GM12878 (cell line): ENCODE measurements around the gene TTLL10. TPM values are rescaled to one million over a fixed set of nuclear protein-coding genes. Genes with fewer than 3 reads are reported as not detected.

ENCODE experiments used
- ATAC-seq: fragments of 200-7000 bp; cut with Tn5 transposase; 3 replicates; pipeline ENCODE4 v1.9.1; 2020; ENCODE audit warnings: mild to moderate bottlenecking, moderate library complexity
- BruUV-seq: library from RNA; stranded (reverse); fragments of 400-500 nt; replicated peaks from 2 replicates; lab custom pipeline; 2021; lab: Mats Ljungman, UMichigan
- CTCF ChIA-PET: fragments of 300-600 bp; sonication (Branson Sonifier 250); formaldehyde crosslinking; extraction: SDS; loops from one replicate; lab custom pipeline; 2021; ENCODE audit warnings: inconsistent platforms; lab: Yijun Ruan, JAX
- POLR2A ChIA-PET: fragments of 350-600 bp; formaldehyde crosslinking; extraction: SDS; loops from one replicate; lab custom pipeline; 2021; ENCODE audit warnings: inconsistent platforms; lab: Charles Lee
- RAD21 ChIA-PET: fragments of 300-600 bp; sonication (Branson Sonifier 250); formaldehyde crosslinking; loops from one replicate; lab custom pipeline; 2023; ENCODE audit warnings: antibody characterized with exemption; ENCODE audit not compliant: unreplicated experiment; lab: Charles Lee
- SMC1A ChIA-PET: fragments of 300-600 bp; sonication (Branson Sonifier 250); formaldehyde crosslinking; loops from one replicate; lab custom pipeline; 2023; ENCODE audit not compliant: unreplicated experiment, uncharacterized antibody; lab: Charles Lee
- DNase-seq: peaks from one replicate; pipeline ENCODE4 v3.0.0-alpha.2; 2011; ENCODE audit warnings: low read depth, low spot score
- FAIRE-seq: peaks from 3 replicates; lab custom pipeline; 2011; peaks lifted over from hg19 to GRCh38; lab: Jason Lieb, UNC
- H2AFZ ChIP-seq: 2 replicates; pipeline ENCODE4 v1.6.0; 2011; ENCODE audit warnings: low read depth, low read length, control low read depth; ENCODE audit not compliant: control insufficient read depth
- H3K27ac ChIP-seq: 2 replicates; pipeline ENCODE4 v1.5.1; 2011; ENCODE audit warnings: control low read depth; ENCODE audit not compliant: control insufficient read depth, insufficient read depth
- H3K27me3 ChIP-seq, 2 experiments: replicated peaks in 1 of 2; 2 replicates each; pipeline versions ENCODE4 v1.6.0 to v1.6.1; 2011; ENCODE audit warnings: low read length in 1 of 2; ENCODE audit not compliant: control insufficient read depth in 2 of 2, insufficient read depth in 2 of 2
- H3K36me3 ChIP-seq, 2 experiments: 2 replicates each; pipeline ENCODE4 v1.5.1; 2011; ENCODE audit warnings: low read length in 1 of 2; ENCODE audit not compliant: control insufficient read depth in 2 of 2, insufficient read depth in 2 of 2
- H3K4me1 ChIP-seq: 2 replicates; pipeline ENCODE4 v1.6.1; 2011; ENCODE audit warnings: mild to moderate bottlenecking, low read length, moderate library complexity, mixed read lengths; ENCODE audit not compliant: control insufficient read depth, insufficient read depth
- H3K4me2 ChIP-seq: 2 replicates; pipeline ENCODE4 v1.6.0; 2011; ENCODE audit warnings: control low read depth; ENCODE audit not compliant: control insufficient read depth, insufficient read depth
- H3K4me3 ChIP-seq: fragments of 200-600 bp; sonication (generic); 2 replicates; pipeline ENCODE4 v1.5.1; 2016
- H3K79me2 ChIP-seq: 2 replicates; pipeline ENCODE4 v1.6.0; 2011; ENCODE audit warnings: low read length; ENCODE audit not compliant: control insufficient read depth, insufficient read depth
- H3K9ac ChIP-seq: 2 replicates; pipeline ENCODE4 v1.8.0; 2011; ENCODE audit warnings: low read length, control low read depth, mixed read lengths; ENCODE audit not compliant: control insufficient read depth, insufficient read depth
- H3K9me3 ChIP-seq: replicated peaks from 3 replicates; pipeline ENCODE4 v1.5.1; 2011; ENCODE audit warnings: mild to moderate bottlenecking, low read length; ENCODE audit not compliant: control insufficient read depth, insufficient read depth
- H4K20me1 ChIP-seq: 2 replicates; pipeline ENCODE4 v1.6.0; 2011; ENCODE audit not compliant: control insufficient read depth, insufficient read depth
- CHD1 ChIP-seq: IDR thresholded peaks from 2 replicates; pipeline ENCODE4 v1.6.1; 2012; ENCODE audit warnings: low read depth, low read length, improper control_type of control experiment
- TCF7 ChIP-seq: IDR thresholded peaks from 2 replicates; pipeline ENCODE4 v1.6.1; 2014; ENCODE audit warnings: antibody characterized with exemption, borderline replicate concordance
- WRNIP1 ChIP-seq: IDR thresholded peaks from 2 replicates; pipeline ENCODE4 v1.6.1; 2011; ENCODE audit warnings: low read depth, low read length, improper control_type of control experiment, borderline replicate concordance
- WGBS: methylation state at CpG from one replicate; pipeline ENCODE4 v1.1.6; 2016; ENCODE audit warnings: low lambda C conversion rate; ENCODE audit not compliant: insufficient replicate concordance, insufficient coverage; ENCODE audit errors: missing lambda C conversion rate; 5-methylcytosine and 5-hydroxymethylcytosine counted together
- in situ Hi-C: fragments of 300-500 bp; cut with MboI; formaldehyde crosslinking; loops from 9 replicates; pipeline ENCODE4 v1.14.3; 2018; ENCODE audit warnings: mixed read lengths
- intact Hi-C: fragments of 100-400 bp; cut with micrococcal nuclease; formaldehyde crosslinking; loops from one replicate; pipeline ENCODE4 v1.14.2; 2022; ENCODE audit not compliant: unreplicated experiment
- polyA plus RNA-seq, 11 experiments: library from polyadenylated mRNA; depleted of rRNA in 4 of 11; unstranded in 6 of 11; stranded (reverse) in 5 of 11; fragments of >200 nt; fragmentation: Nextera tagmentation in 4 of 11; fragmentation: Illumina TruSeq in 1 of 11; extraction: Ambion mirVana in 4 of 11; extraction: Trizol in 1 of 11; gene quantifications; 1 replicate in 1 of 11; 2 replicates in 10 of 11; pipeline versions ENCODE4 v1.2.1 to v1.2.3, GENCODE V29; 2011 to 2016; ENCODE audit warnings: inconsistent platforms in 2 of 11, missing spikeins in 2 of 11, low read depth in 1 of 11
- total RNA-seq, 4 experiments: library from RNA; depleted of rRNA in 3 of 4; stranded (reverse); fragments of >200 nt in 3 of 4; fragmentation: Illumina TruSeq in 1 of 4; extraction: Trizol in 1 of 4; gene quantifications; 2 replicates each; pipeline versions ENCODE4 v1.2.1 to v1.2.3, GENCODE V29; 2013 to 2021
- TF ChIP-seq, protein P1 (sequence below): fragments of 450-650 bp; IDR thresholded peaks from 2 replicates; pipeline ENCODE4 v1.6.1; 2018; ENCODE audit warnings: borderline replicate concordance, mild to moderate bottlenecking; ENCODE audit not compliant: partially characterized antibody

Gene TTLL10
- total and polyA plus RNA-seq, 10 of the 15 experiments (the other 5 are each of a cell fraction or from before 2014, with no cell fraction given) = not detected

DNA sequence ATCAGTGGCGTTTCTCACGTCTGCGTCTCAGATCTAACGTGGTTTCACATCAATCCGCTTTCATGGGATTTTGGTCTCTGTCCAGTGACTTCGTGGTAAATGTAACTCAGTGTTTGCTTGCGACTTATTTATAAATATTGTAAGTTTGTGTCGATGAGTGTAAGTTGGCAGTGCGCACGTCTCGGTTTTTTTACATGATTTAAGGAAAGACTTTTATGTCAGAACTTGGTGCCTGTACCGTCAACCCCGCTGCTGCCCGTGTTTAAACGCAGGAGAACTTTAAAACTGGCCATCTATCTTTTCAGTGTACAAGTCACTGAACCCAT, 59.9 kb downstream of the TTLL10 start:
- H2AFZ ChIP-seq = no peak overlapping the region
- CTCF ChIA-PET = no interaction called here
- BruUV-seq = no TSS peak
- H3K9ac ChIP-seq = no peak overlapping the region
- intact Hi-C loops = loop anchor here (5.0 kb wide), 1 partner anchor 111 kb away; no protein-coding TSS in a partner anchor
- TF ChIP-seq TCF7 (no peak), WRNIP1 (no peak), CHD1 (no peak)
- TF ChIP-seq, protein P1, sequence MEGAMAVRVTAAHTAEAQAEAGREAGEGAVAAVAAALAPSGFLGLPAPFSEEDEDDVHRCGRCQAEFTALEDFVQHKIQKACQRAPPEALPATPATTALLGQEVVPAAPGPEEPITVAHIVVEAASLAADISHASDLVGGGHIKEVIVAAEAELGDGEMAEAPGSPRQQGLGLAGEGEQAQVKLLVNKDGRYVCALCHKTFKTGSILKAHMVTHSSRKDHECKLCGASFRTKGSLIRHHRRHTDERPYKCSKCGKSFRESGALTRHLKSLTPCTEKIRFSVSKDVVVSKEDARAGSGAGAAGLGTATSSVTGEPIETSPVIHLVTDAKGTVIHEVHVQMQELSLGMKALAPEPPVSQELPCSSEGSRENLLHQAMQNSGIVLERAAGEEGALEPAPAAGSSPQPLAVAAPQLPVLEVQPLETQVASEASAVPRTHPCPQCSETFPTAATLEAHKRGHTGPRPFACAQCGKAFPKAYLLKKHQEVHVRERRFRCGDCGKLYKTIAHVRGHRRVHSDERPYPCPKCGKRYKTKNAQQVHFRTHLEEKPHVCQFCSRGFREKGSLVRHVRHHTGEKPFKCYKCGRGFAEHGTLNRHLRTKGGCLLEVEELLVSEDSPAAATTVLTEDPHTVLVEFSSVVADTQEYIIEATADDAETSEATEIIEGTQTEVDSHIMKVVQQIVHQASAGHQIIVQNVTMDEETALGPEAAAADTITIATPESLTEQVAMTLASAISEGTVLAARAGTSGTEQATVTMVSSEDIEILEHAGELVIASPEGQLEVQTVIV = no peak
- TF ChIP-seq, all 136 proteins: peak for 0
- no peak for ATAC-seq
- WGBS = 99% methylated on average over 15 of the region's 15 CpGs
- H4K20me1 ChIP-seq = no peaks in the 10 kb centered on the region
- DNase-seq = no peak
- peaks cover 40% of the 10 kb centered on the region for H3K79me2 ChIP-seq
- ChIA-PET SMC1A (no interaction called here), POLR2A (no interaction called here), RAD21 (no interaction called here)
- H3K27me3 ChIP-seq = no peaks in the 10 kb centered on the region
- H3K4me1 ChIP-seq = peaks cover 4% of the 10 kb centered on the region
- no peak overlapping the region for H3K4me3 ChIP-seq
- H3K9me3 ChIP-seq = no peaks in the 10 kb centered on the region; the same call in 2 of the 3 replicates
- peaks cover 1 to 4% of the 10 kb centered on the region in 2 experiments; a peak in 3 of 4 replicates for H3K36me3 ChIP-seq
- H3K4me2 ChIP-seq = peak overlapping the region; percentile 81; the same call in 1 of the 2 replicates
- in situ Hi-C loops = no loop called here
- H3K27ac ChIP-seq = no peak overlapping the region
- FAIRE-seq = no peak
